ENCODE measurements around the gene CAPN10.
A peak's percentile ranks its signal among the peaks of the same experiment; 100 is the strongest.

CAPN10 gene

GRCh38 chr2:240624011-240624949 is 37.7 kb downstream of the CAPN10 start:
- no peak for DNase-seq (ENCODE audit: low read depth)

- peak; percentile 72 for DNase-seq (ENCODE audit: low read depth)
Observed at GRCh38 chr2:240624950-240625621, 38.6 kb downstream of the CAPN10 start, which contains the start of gene GPR35. TSS of gene GPR35 (plus strand) at chr2:240625480. CDS start at chr2:240629953, 4,473 bp downstream.

GRCh38 chr2:240626531-240627300 is 40.2 kb downstream of the CAPN10 start:
- no peak for DNase-seq (ENCODE audit: low read depth)

GRCh38 chr2:240627736-240628506 is 41.4 kb downstream of the CAPN10 start:
- no peak for DNase-seq (ENCODE audit: low read depth)

- no peak for DNase-seq (ENCODE audit: low read depth)
Observed at GRCh38 chr2:240628507-240628807, 41.9 kb downstream of the CAPN10 start.

- DNase-seq (ENCODE audit: low read depth): no peak
Observed at GRCh38 chr2:240628808-240629618, 42.5 kb downstream of the CAPN10 start.

GRCh38 chr2:240629619-240629967 is 43.1 kb downstream of the CAPN10 start:
- no peak for DNase-seq (ENCODE audit: low read depth)

GRCh38 chr2:240629968-240630770 is 43.6 kb downstream of the CAPN10 start:
- DNase-seq (ENCODE audit: low read depth): no peak

- DNase-seq (ENCODE audit: low read depth): no peak
Observed at GRCh38 chr2:240630771-240631547, 44.4 kb downstream of the CAPN10 start.

GRCh38 chr2:240631548-240632305 is 45.2 kb downstream of the CAPN10 start:
- no peak for DNase-seq (ENCODE audit: low read depth)

- no peak for DNase-seq (ENCODE audit: low read depth)
Observed at GRCh38 chr2:240632306-240632721, 45.8 kb downstream of the CAPN10 start.

GRCh38 chr2:240635121-240635997 is 48.8 kb downstream of the CAPN10 start:
- DNase-seq (ENCODE audit: low read depth): no peak

GRCh38 chr2:240635998-240636547 is 49.5 kb downstream of the CAPN10 start:
- no peak for DNase-seq (ENCODE audit: low read depth)

GRCh38 chr2:240636563-240637115 is 50.1 kb downstream of the CAPN10 start:
- DNase-seq (ENCODE audit: low read depth): no peak

GRCh38 chr2:240637116-240637900 is 50.8 kb downstream of the CAPN10 start:
- no peak for DNase-seq (ENCODE audit: low read depth)

- no peak for DNase-seq (ENCODE audit: low read depth)
Observed at GRCh38 chr2:240637901-240638345, 51.4 kb downstream of the CAPN10 start.

All from stimulated activated CD8-positive, alpha-beta memory T cell treated with anti-CD3 and anti-CD28 coated beads, Interleukin-4, amount 100 ng/mL, for 24 hours (primary cell).